Right hindlimb (tissue), 1 donor: ENCODE data around the gene TAF1B.
"Not testable (repeated sequence)": the region's sequence is repeated elsewhere in the genome, so short reads cannot be mapped to it uniquely, and the experiment has no call there.

Experiments used
- DNase-seq: peaks from one replicate; pipeline ENCODE4 v3.0.0-alpha.2; 2018

TAF1B gene

GRCh38 chr2:9832586-9832985, 10.7 kb upstream of the TAF1B start:
- DNase-seq: no peak

GRCh38 chr2:9835068-9835467, 8.2 kb upstream of the TAF1B start:
- DNase-seq: not testable (repeated sequence)

- DNase-seq: no peak
Measured at GRCh38 chr2:9836074-9836473, 7.2 kb upstream of the TAF1B start.

- no peak for DNase-seq
Measured at GRCh38 chr2:9836517-9836916, 6.8 kb upstream of the TAF1B start.

- DNase-seq: no peak
Measured at GRCh38 chr2:9837451-9837850, 5.8 kb upstream of the TAF1B start.

- DNase-seq: no peak
Measured at GRCh38 chr2:9838391-9838790, 4.9 kb upstream of the TAF1B start.

GRCh38 chr2:9842487-9843228, 616 bp upstream of the TAF1B start:
- no peak for DNase-seq

GRCh38 chr2:9844036-9844483, 786 bp downstream of the TAF1B start:
- peak; percentile 27 for DNase-seq

GRCh38 chr2:9844576-9844975, 1.3 kb downstream of the TAF1B start:
- no peak for DNase-seq

GRCh38 chr2:9846554-9846953, 3.3 kb downstream of the TAF1B start:
- DNase-seq: no peak

GRCh38 chr2:9847140-9847539, 3.9 kb downstream of the TAF1B start:
- no peak for DNase-seq

- no peak for DNase-seq
Measured at GRCh38 chr2:9852881-9853280, 9.6 kb downstream of the TAF1B start.

GRCh38 chr2:9857814-9858729, 14.8 kb downstream of the TAF1B start:
- DNase-seq: no peak

- DNase-seq: no peak
Measured at GRCh38 chr2:9858730-9859068, 15.4 kb downstream of the TAF1B start.

GRCh38 chr2:9860922-9861580, 17.8 kb downstream of the TAF1B start:
- not testable (repeated sequence) for DNase-seq

GRCh38 chr2:9867881-9868280, 24.6 kb downstream of the TAF1B start:
- no peak for DNase-seq

- no peak for DNase-seq
Measured at GRCh38 chr2:9873337-9873736, 30.1 kb downstream of the TAF1B start.

GRCh38 chr2:9877026-9877425, 33.8 kb downstream of the TAF1B start:
- no peak for DNase-seq

GRCh38 chr2:9877726-9878125, 34.5 kb downstream of the TAF1B start:
- DNase-seq: no peak

- DNase-seq: no peak
Measured at GRCh38 chr2:9879455-9880194, 36.4 kb downstream of the TAF1B start.

GRCh38 chr2:9883897-9884296, 40.6 kb downstream of the TAF1B start:
- DNase-seq: no peak

GRCh38 chr2:9884436-9884835, 41.2 kb downstream of the TAF1B start:
- no peak for DNase-seq
